Astrocyte (in vitro differentiated cells and primary cell): ENCODE results near the gene PRODH2. TPM values are rescaled to one million over a fixed set of nuclear protein-coding genes. Genes with fewer than 3 reads are reported as not detected.

Experiments
- DNase-seq: peaks from one replicate; pipeline ENCODE4 v3.0.0-alpha.2; 2010; ENCODE audit warnings: low read depth
- FAIRE-seq: peaks from 2 replicates; lab custom pipeline; 2011; peaks lifted over from hg19 to GRCh38; lab: Jason Lieb, UNC
- H2AFZ ChIP-seq: 2 replicates; pipeline ENCODE4 v1.6.0; 2012; ENCODE audit warnings: low read depth, low read length, inconsistent platforms
- H3K27ac ChIP-seq: 2 replicates; pipeline ENCODE4 v1.5.1; 2011; ENCODE audit warnings: low read depth, low read length, inconsistent platforms
- H3K27me3 ChIP-seq: 2 replicates; pipeline ENCODE4 v1.6.0; 2011; ENCODE audit warnings: low read length, inconsistent platforms; ENCODE audit not compliant: insufficient read depth
- H3K36me3 ChIP-seq: 2 replicates; pipeline ENCODE4 v1.5.1; 2011; ENCODE audit warnings: low read length, inconsistent platforms; ENCODE audit not compliant: insufficient read depth
- H3K4me1 ChIP-seq: 2 replicates; pipeline ENCODE4 v1.5.1; 2011; ENCODE audit warnings: low read length, inconsistent platforms; ENCODE audit not compliant: insufficient read depth
- H3K4me2 ChIP-seq: 2 replicates; pipeline ENCODE4 v1.6.0; 2012; ENCODE audit warnings: low read length, inconsistent platforms
- H3K4me3 ChIP-seq: 2 replicates; pipeline ENCODE4 v1.5.1; 2011; ENCODE audit warnings: low read depth, mild to moderate bottlenecking, low read length, inconsistent platforms; ENCODE audit not compliant: insufficient read depth
- H3K79me2 ChIP-seq: 2 replicates; pipeline ENCODE4 v1.6.0; 2012; ENCODE audit warnings: mild to moderate bottlenecking, low read length, inconsistent platforms; ENCODE audit not compliant: insufficient read depth
- H3K9ac ChIP-seq: 2 replicates; pipeline ENCODE4 v1.6.0; 2012; ENCODE audit warnings: mild to moderate bottlenecking, low read length, inconsistent platforms
- H3K9me3 ChIP-seq: 2 replicates; pipeline ENCODE4 v1.5.1; 2012; ENCODE audit warnings: low read depth, mild to moderate bottlenecking, low read length, inconsistent platforms; ENCODE audit not compliant: insufficient read depth
- H4K20me1 ChIP-seq: 2 replicates; pipeline ENCODE4 v1.6.0; 2012; ENCODE audit warnings: low read length, inconsistent platforms; ENCODE audit not compliant: insufficient read depth
- H3K27ac Mint-ChIP-seq: one replicate; pipeline ENCODE4 v1.8.0; 2021; ENCODE audit warnings: mild to moderate bottlenecking, mixed read lengths; ENCODE audit not compliant: unreplicated experiment
- H3K27me3 Mint-ChIP-seq: one replicate; pipeline ENCODE4 v1.8.0; 2021; ENCODE audit warnings: low read depth, mixed read lengths; ENCODE audit not compliant: unreplicated experiment
- H3K36me3 Mint-ChIP-seq: one replicate; pipeline ENCODE4 v1.8.0; 2021; ENCODE audit warnings: low read depth, mixed read lengths; ENCODE audit not compliant: unreplicated experiment
- H3K4me1 Mint-ChIP-seq: one replicate; pipeline ENCODE4 v1.8.0; 2021; ENCODE audit warnings: low read depth, mixed read lengths; ENCODE audit not compliant: unreplicated experiment
- H3K4me3 Mint-ChIP-seq: one replicate; pipeline ENCODE4 v1.8.0; 2021; ENCODE audit warnings: mild to moderate bottlenecking, moderate library complexity, mixed read lengths; ENCODE audit not compliant: unreplicated experiment
- H3K9me3 Mint-ChIP-seq: one replicate; pipeline ENCODE4 v1.8.0; 2021; ENCODE audit warnings: mild to moderate bottlenecking, mixed read lengths; ENCODE audit not compliant: unreplicated experiment
- CTCF ChIP-seq: IDR thresholded peaks from 2 replicates; pipeline ENCODE4 v1.5.1; 2011; ENCODE audit warnings: low read depth, mild to moderate bottlenecking, inconsistent platforms, low read length, moderate library complexity; ENCODE audit not compliant: insufficient read depth
- EZH2 ChIP-seq: IDR thresholded peaks from 2 replicates; pipeline ENCODE4 v1.6.1; 2012; ENCODE audit warnings: mild to moderate bottlenecking, low read length, inconsistent platforms; ENCODE audit not compliant: insufficient read depth
- total RNA-seq: library from RNA; stranded (reverse); gene quantifications from 2 replicates; pipeline ENCODE4 v1.2.1, GENCODE V29; 2021

The PRODH2 gene
- total RNA-seq, 1 donor from 2014 or later, result not detected

- H3K4me1 ChIP-seq, result no peaks in the 10 kb centered on the region
- no peaks in the 10 kb centered on the region for H4K20me1 ChIP-seq
- no peaks in the 10 kb centered on the region for H3K36me3 Mint-ChIP-seq
- no peaks in the 10 kb centered on the region for H3K9me3 Mint-ChIP-seq
- no peaks in the 10 kb centered on the region for H3K79me2 ChIP-seq
- no peaks in the 10 kb centered on the region for H3K9me3 ChIP-seq
- H3K27ac Mint-ChIP-seq, result no peak overlapping the region
- H2AFZ ChIP-seq, result no peak overlapping the region
- no peaks in the 10 kb centered on the region for H3K27me3 ChIP-seq
- DNase-seq (no peak), FAIRE-seq (no peak)
- TF ChIP-seq EZH2 (no peak), CTCF (no peak)
- H3K27ac ChIP-seq, result no peak overlapping the region
- H3K4me3 ChIP-seq, result no peak overlapping the region
- H3K4me1 Mint-ChIP-seq, result no peaks in the 10 kb centered on the region
- no peak overlapping the region for H3K4me3 Mint-ChIP-seq
- H3K4me2 ChIP-seq, result no peak overlapping the region
- H3K36me3 ChIP-seq, result no peaks in the 10 kb centered on the region
- H3K9ac ChIP-seq, result no peak overlapping the region
- peaks cover 25% of the 10 kb centered on the region for H3K27me3 Mint-ChIP-seq
Observed at GRCh38 chr19:35824150-35824549, 11.5 kb upstream of the PRODH2 start.

GRCh38 chr19:35822579-35822978 is 9.9 kb upstream of the PRODH2 start:
- Histone ChIP-seq H3K4me3 (no peak overlapping the region), H3K4me1 (no peaks in the 10 kb centered on the region), H2AFZ (no peak overlapping the region), H3K36me3 (no peaks in the 10 kb centered on the region), H3K27ac (no peak overlapping the region), H4K20me1 (no peaks in the 10 kb centered on the region), H3K9me3 (no peaks in the 10 kb centered on the region), H3K4me2 (no peak overlapping the region), H3K9ac (no peak overlapping the region), H3K27me3 (peaks cover 4% of the 10 kb centered on the region), H3K79me2 (no peaks in the 10 kb centered on the region)
- no peak for TF ChIP-seq CTCF
- no peak for TF ChIP-seq EZH2
- peaks cover 26% of the 10 kb centered on the region for H3K27me3 Mint-ChIP-seq
- FAIRE-seq (no peak), DNase-seq (no peak)
- H3K9me3 Mint-ChIP-seq, result no peaks in the 10 kb centered on the region
- no peak overlapping the region for H3K27ac Mint-ChIP-seq
- no peaks in the 10 kb centered on the region for H3K4me1 Mint-ChIP-seq
- H3K36me3 Mint-ChIP-seq, result no peaks in the 10 kb centered on the region
- no peak overlapping the region for H3K4me3 Mint-ChIP-seq

- H3K4me2 ChIP-seq, result no peak overlapping the region
- Mint-ChIP-seq H3K4me1 (no peaks in the 10 kb centered on the region), H3K36me3 (no peaks in the 10 kb centered on the region), H3K27ac (no peak overlapping the region), H3K4me3 (no peak overlapping the region), H3K27me3 (peaks cover 15% of the 10 kb centered on the region), H3K9me3 (no peaks in the 10 kb centered on the region)
- H2AFZ ChIP-seq, result no peak overlapping the region
- H3K4me1 ChIP-seq, result no peaks in the 10 kb centered on the region
- H3K9me3 ChIP-seq, result no peaks in the 10 kb centered on the region
- no peak overlapping the region for H3K4me3 ChIP-seq
- no peaks in the 10 kb centered on the region for H3K36me3 ChIP-seq
- H4K20me1 ChIP-seq, result no peaks in the 10 kb centered on the region
- H3K9ac ChIP-seq, result no peak overlapping the region
- TF ChIP-seq CTCF (no peak), EZH2 (no peak)
- H3K27me3 ChIP-seq, result peaks cover 4% of the 10 kb centered on the region
- no peak overlapping the region for H3K27ac ChIP-seq
- DNase-seq (no peak), FAIRE-seq (no peak)
- H3K79me2 ChIP-seq, result no peaks in the 10 kb centered on the region
Observed at GRCh38 chr19:35818445-35818844, 5.8 kb upstream of the PRODH2 start.
